T-cell (primary cell): ENCODE measurements around the gene CLEC2D. TPM values are rescaled to one million over a fixed set of nuclear protein-coding genes. Genes with fewer than 3 reads are reported as not detected.
A peak's percentile ranks its signal among the peaks of the same experiment; 100 is the strongest.
"Not testable (repeated sequence)": the region's sequence is repeated elsewhere in the genome, so short reads cannot be mapped to it uniquely, and the experiment has no call there.

ENCODE experiments used
- ATAC-seq, 4 experiments: fragments of 200-7000 bp in 3 of 4; fragments of 150-1000 bp in 1 of 4; cut with Tn5 transposase; replicated peaks in 1 of 4; 1 replicate in 3 of 4; 2 replicates in 1 of 4; pipeline ENCODE4 v1.10.0; 2021; ENCODE audit warnings: moderate library complexity in 3 of 4, mild to moderate bottlenecking in 2 of 4, moderate number of reproducible peaks in 1 of 4
- CTCF ChIA-PET, 2 donors: fragments of 300-600 bp; sonication (Branson Sonifier 250); formaldehyde crosslinking; loops; one replicate each; lab custom pipeline; 2022; ENCODE audit warnings: antibody characterized with exemption in 2 of 2; lab: Charles Lee
- POLR2A ChIA-PET, 2 donors: fragments of 300-600 bp; sonication (Branson Sonifier 250); formaldehyde crosslinking; loops; one replicate each; lab custom pipeline; 2022; ENCODE audit warnings: antibody characterized with exemption in 2 of 2; lab: Charles Lee
- DNase-seq, 35 experiments: peaks; one replicate each; pipeline versions ENCODE4 v3.0.0 to v3.0.0-alpha.2; 2013 to 2023
- H3K27ac ChIP-seq: one replicate; pipeline ENCODE4 v1.5.1; 2013; ENCODE audit warnings: low read length
- H3K27me3 ChIP-seq, 2 experiments: replicated peaks in 1 of 2; 1 replicate in 1 of 2; 2 replicates in 1 of 2; pipeline versions ENCODE4 v1.6.1 to v1.7.0; 2013; ENCODE audit warnings: low read length in 1 of 2, mixed read lengths in 1 of 2; ENCODE audit not compliant: control insufficient read depth in 2 of 2, insufficient read depth in 2 of 2; ENCODE audit errors: extremely low read depth in 1 of 2
- H3K36me3 ChIP-seq, 2 donors: 1 replicate in 1 of 2; 2 replicates in 1 of 2; pipeline versions ENCODE4 v1.6.1 to v1.7.0; 2013; ENCODE audit warnings: low read length in 1 of 2; ENCODE audit not compliant: control insufficient read depth in 2 of 2, insufficient read depth in 1 of 2; ENCODE audit errors: extremely low read depth in 1 of 2
- H3K4me1 ChIP-seq, 2 experiments: 1 replicate in 1 of 2; 2 replicates in 1 of 2; pipeline versions ENCODE4 v1.6.1 to v1.7.0; 2013; ENCODE audit warnings: low read length in 2 of 2, mixed read lengths in 1 of 2; ENCODE audit not compliant: insufficient read depth in 2 of 2, control insufficient read depth in 1 of 2; ENCODE audit errors: extremely low read depth in 1 of 2
- H3K4me3 ChIP-seq, 2 donors: 1 replicate in 1 of 2; 2 replicates in 1 of 2; pipeline versions ENCODE4 v1.5.1 to v1.7.0; 2013; ENCODE audit warnings: mild to moderate bottlenecking in 2 of 2, low read length in 1 of 2, moderate library complexity in 1 of 2; ENCODE audit not compliant: control insufficient read depth in 1 of 2; ENCODE audit errors: extremely low read depth in 1 of 2
- H3K9me3 ChIP-seq: 2 replicates; pipeline ENCODE4 v1.7.0; 2013
- H3K27ac Mint-ChIP-seq, 2 donors: one replicate each; pipeline ENCODE4 v1.8.0; 2020 to 2021; ENCODE audit warnings: mild to moderate bottlenecking in 2 of 2, mixed read lengths in 2 of 2
- H3K27me3 Mint-ChIP-seq, 2 donors: one replicate each; pipeline ENCODE4 v1.8.0; 2021 to 2022; ENCODE audit warnings: mixed read lengths in 2 of 2
- H3K36me3 Mint-ChIP-seq: one replicate; pipeline ENCODE4 v1.8.0; 2021; ENCODE audit warnings: mixed read lengths
- H3K4me1 Mint-ChIP-seq, 3 donors: one replicate each; pipeline ENCODE4 v1.8.0; 2020 to 2022; ENCODE audit warnings: mixed read lengths in 3 of 3, mild to moderate bottlenecking in 1 of 3
- H3K4me3 Mint-ChIP-seq, 3 donors: one replicate each; pipeline ENCODE4 v1.8.0; 2020 to 2022; ENCODE audit warnings: mild to moderate bottlenecking in 3 of 3, mixed read lengths in 3 of 3, moderate library complexity in 3 of 3
- H3K9me3 Mint-ChIP-seq, 3 donors: one replicate each; pipeline ENCODE4 v1.8.0; 2020 to 2022; ENCODE audit warnings: mixed read lengths in 3 of 3
- WGBS: methylation state at CpG from one replicate; pipeline ENCODE4 v1.1.5; 2013; ENCODE audit warnings: missing lambda C conversion rate; ENCODE audit not compliant: insufficient coverage; 5-methylcytosine and 5-hydroxymethylcytosine counted together
- total RNA-seq, 35 experiments: library from RNA in 6 of 35; stranded (reverse) in 6 of 35; fragments of 120-200 nt in 1 of 35; gene quantifications; one replicate each; pipeline versions ENCODE4 v1.2.1 to v1.2.4 and lab custom pipeline; 2013 to 2026

Gene CLEC2D
- total RNA-seq, 5 donors from 2014 or later (not counting 1 experiment from before 2014, with no cell fraction given): 217 to 338 (median 311) TPM

- Mint-ChIP-seq H3K4me3 (peak overlapping the region in 2 of 3 donors; percentile 37 to 52), H3K27me3 (no peaks in the 10 kb centered on the region), H3K27ac (peak overlapping the region; percentile 15 to 59), H3K9me3 (no peaks in the 10 kb centered on the region), H3K36me3 (no peaks in the 10 kb centered on the region), H3K4me1 (peaks cover 18 to 26% (median 24%) of the 10 kb centered on the region in 3 donors)
- DNase-seq (no peak), ATAC-seq (no peak)
- H3K36me3 ChIP-seq: no peaks in the 10 kb centered on the region
- H3K4me3 ChIP-seq: peak overlapping the region in 1 of 2 donors; percentile 28
- H3K27me3 ChIP-seq: no peaks in the 10 kb centered on the region
- ChIA-PET POLR2A (no interaction called here), CTCF (interaction anchor here in 1 of 2 donors (0.9 kb wide), 1 partner anchor 11 kb away, joined by 5 read pairs; no protein-coding TSS in a partner anchor)
- peaks cover 3 to 9% of the 10 kb centered on the region in 2 experiments for H3K4me1 ChIP-seq
- no CpG with 5 or more reads among the region's 2 CpGs for WGBS
- peak overlapping the region; percentile 24 for H3K27ac ChIP-seq
- no peaks in the 10 kb centered on the region for H3K9me3 ChIP-seq
Measured at GRCh38 chr12:9731797-9732196, 62.3 kb downstream of the CLEC2D start.

DNA sequence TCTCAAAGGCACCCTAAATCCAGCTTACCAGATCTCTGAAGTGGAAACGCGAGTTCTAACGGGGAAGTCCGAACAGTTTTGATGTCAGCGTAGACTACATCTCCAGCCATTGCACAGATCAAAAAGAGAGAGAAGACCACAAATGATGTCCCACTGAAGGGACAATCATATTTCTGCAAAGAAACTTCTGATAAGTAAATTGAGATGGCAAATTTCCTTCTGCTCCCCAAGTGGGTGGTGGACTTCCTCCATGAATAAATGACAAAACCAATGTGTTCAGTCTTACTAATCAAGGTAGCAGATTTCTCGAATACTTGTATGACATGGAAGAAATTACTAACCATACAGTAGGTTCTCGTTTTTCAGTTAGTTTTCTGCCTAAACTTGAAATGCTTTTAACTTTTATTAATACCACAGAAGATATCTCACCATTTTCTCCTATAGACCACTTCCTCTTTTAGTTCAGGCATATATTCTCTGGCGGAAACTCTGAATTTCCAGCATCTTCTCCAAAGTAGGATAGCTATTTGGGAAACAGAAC lies 63.5 kb downstream of the CLEC2D start, which contains the start of gene CLECL1:
Gene CLECL1 (minus strand): TSS at position 177 of the 541 bp plus-strand sequence.
- peaks cover 30 to 36% (median 35%) of the 10 kb centered on the region in 3 donors for H3K4me1 Mint-ChIP-seq
- no peaks in the 10 kb centered on the region for H3K36me3 Mint-ChIP-seq
- Histone ChIP-seq H3K4me3 (peak within 1 kb of the TSS in 1 of 2 donors; percentile 28), H3K36me3 (no peaks in the 10 kb centered on the region), H3K9me3 (no peaks in the 10 kb centered on the region), H3K27ac (peak within 1 kb of the TSS; percentile 50), H3K4me1 (peaks cover 4 to 18% of the 10 kb centered on the region in 2 experiments), H3K27me3 (no peaks in the 10 kb centered on the region)
- H3K27me3 Mint-ChIP-seq: no peaks in the 10 kb centered on the region
- ATAC-seq (no peak), DNase-seq (peak in 1 of 35 experiments; percentile 24)
- peak within 1 kb of the TSS; percentile 62 to 68 for H3K27ac Mint-ChIP-seq
- peak within 1 kb of the TSS; percentile 46 to 65 (median 58) for H3K4me3 Mint-ChIP-seq
- POLR2A ChIA-PET: interaction anchor here in 1 of 2 donors (0.6 to 1.1 kb wide), 2 partner anchors 8 to 13 kb away, joined by 3 read pairs; no protein-coding TSS in a partner anchor
- no peaks in the 10 kb centered on the region for H3K9me3 Mint-ChIP-seq
- no CpG with 5 or more reads among the region's 8 CpGs for WGBS
- CTCF ChIA-PET: interaction anchor here in 1 of 2 donors (0.8 to 2.0 kb wide), 2 partner anchors 10 to 25 kb away, joined by 3 to 5 read pairs; no protein-coding TSS in a partner anchor

DNA sequence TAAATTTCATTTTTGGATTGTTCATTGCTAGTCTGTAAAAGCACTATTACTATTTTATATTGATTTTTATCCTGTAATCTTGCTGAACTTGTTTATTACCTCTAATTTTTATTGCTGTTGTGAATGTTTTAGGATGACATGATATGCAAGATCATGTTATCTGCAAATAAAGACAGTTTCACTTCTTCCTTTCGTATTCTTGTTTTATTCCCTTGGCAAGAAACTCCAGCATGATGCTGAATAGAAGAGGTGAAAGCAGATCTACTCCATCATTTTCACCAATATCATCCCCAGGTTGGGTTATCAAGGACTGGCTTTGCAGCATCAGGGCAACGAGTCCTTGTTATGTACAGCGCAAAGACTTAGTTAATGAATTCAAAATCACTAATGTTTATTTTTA lies 66.1 kb downstream of the CLEC2D start:
- no peak overlapping the region for H3K4me3 ChIP-seq
- DNase-seq: no peak
- H3K27me3 ChIP-seq: no peaks in the 10 kb centered on the region
- peaks cover 23% of the 10 kb centered on the region in 2 experiments for H3K4me1 ChIP-seq
- ATAC-seq: no peak
- no peaks in the 10 kb centered on the region for H3K27me3 Mint-ChIP-seq
- no peak overlapping the region for H3K27ac Mint-ChIP-seq
- no peaks in the 10 kb centered on the region for H3K9me3 ChIP-seq
- WGBS: no CpG with 5 or more reads among the region's 3 CpGs
- H3K4me3 Mint-ChIP-seq: no peak overlapping the region
- H3K36me3 Mint-ChIP-seq: peaks cover 4% of the 10 kb centered on the region
- H3K4me1 Mint-ChIP-seq: peaks cover 47 to 54% (median 53%) of the 10 kb centered on the region in 3 donors
- ChIA-PET POLR2A (no interaction called here), CTCF (interaction anchor here in 1 of 2 donors (0.7 kb wide), 1 partner anchor 112 kb away, joined by 3 read pairs; no protein-coding TSS in a partner anchor)
- peaks cover 0 to 3% (median 0%) of the 10 kb centered on the region in 3 donors for H3K9me3 Mint-ChIP-seq
- no peaks in the 10 kb centered on the region for H3K36me3 ChIP-seq
- no peak overlapping the region for H3K27ac ChIP-seq

- H3K4me3 ChIP-seq: no peak overlapping the region
- peak overlapping the region; percentile 79 for H3K27ac ChIP-seq
- ChIA-PET CTCF (interaction anchor here (0.9 to 1.4 kb wide), 5 partner anchors 12 to 403 kb away, joined by 3 to 4 read pairs (median 3); no protein-coding TSS in a partner anchor), POLR2A (interaction anchor here in 1 of 2 donors (0.9 kb wide), 1 partner anchor 15 kb away, joined by 3 read pairs; no protein-coding TSS in a partner anchor)
- ATAC-seq (no peak), DNase-seq (peak in 1 of 35 experiments; percentile 39)
- peak overlapping the region; percentile 93 to 95 for H3K27ac Mint-ChIP-seq
- no peaks in the 10 kb centered on the region for H3K36me3 ChIP-seq
- H3K4me3 Mint-ChIP-seq: peak overlapping the region in 2 of 3 donors; percentile 35 to 58
- WGBS: no CpG with 5 or more reads among the region's 3 CpGs
- H3K4me1 Mint-ChIP-seq: peaks cover 49 to 61% (median 53%) of the 10 kb centered on the region in 3 donors
- H3K4me1 ChIP-seq: peaks cover 25 to 33% of the 10 kb centered on the region in 2 experiments
- peaks cover 0 to 3% (median 0%) of the 10 kb centered on the region in 3 donors for H3K9me3 Mint-ChIP-seq
- peaks cover 5% of the 10 kb centered on the region for H3K36me3 Mint-ChIP-seq
- no peaks in the 10 kb centered on the region for H3K27me3 Mint-ChIP-seq
- no peaks in the 10 kb centered on the region for H3K27me3 ChIP-seq
- H3K9me3 ChIP-seq: no peaks in the 10 kb centered on the region
Measured at GRCh38 chr12:9736936-9737705, 67.6 kb downstream of the CLEC2D start.

DNA sequence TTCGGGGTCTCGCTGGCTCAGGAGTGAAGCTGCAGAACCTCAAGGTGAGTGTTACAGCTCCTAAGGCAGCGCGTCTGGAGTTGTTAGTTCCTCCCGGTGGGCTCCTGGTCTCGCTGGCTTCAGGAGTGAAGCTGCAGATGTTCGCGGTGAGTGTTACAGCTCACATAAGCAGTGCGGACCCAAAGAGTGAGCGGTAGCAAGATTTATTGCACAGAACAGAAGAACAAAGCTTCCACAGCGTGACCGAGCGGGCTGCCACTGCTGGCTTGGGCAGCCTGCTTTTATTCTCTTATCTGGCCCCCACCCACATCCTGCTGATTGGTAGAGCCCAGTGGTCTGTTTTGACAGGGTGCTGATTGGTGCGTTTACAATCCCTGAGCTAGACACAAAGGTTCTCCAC lies 69.4 kb downstream of the CLEC2D start:
- H3K9me3 Mint-ChIP-seq, H3K36me3 ChIP-seq, H3K27me3 Mint-ChIP-seq, H3K9me3 ChIP-seq, DNase-seq, H3K27ac ChIP-seq, H3K4me3 ChIP-seq, H3K36me3 Mint-ChIP-seq, ATAC-seq, H3K27me3 ChIP-seq: not testable (repeated sequence)
- peaks cover 35 to 43% of the 10 kb centered on the region in 2 experiments for H3K4me1 ChIP-seq
- Mint-ChIP-seq H3K4me3 (peak overlapping the region; percentile 53 to 60 (median 56)), H3K27ac (peak overlapping the region; percentile 88 to 93), H3K4me1 (peaks cover 61 to 68% (median 67%) of the 10 kb centered on the region in 3 donors)
- POLR2A ChIA-PET: interaction anchor here in 1 of 2 donors (0.6 kb wide), 1 partner anchor 20 kb away, joined by 3 read pairs; no protein-coding TSS in a partner anchor
- WGBS: 92% methylated on average over 10 of the region's 14 CpGs
- CTCF ChIA-PET: interaction anchor here in 1 of 2 donors (1.1 kb wide), 1 partner anchor 12 kb away, joined by 3 read pairs; no protein-coding TSS in a partner anchor
